ENCODE measurements around the gene MEN1.

The MEN1 gene

GRCh38 chr11:64801158-64801464 lies 9.2 kb downstream of the MEN1 start:
- no peak for DNase-seq (ENCODE audit: low spot score)

GRCh38 chr11:64800303-64801157 lies 9.8 kb downstream of the MEN1 start:
- no peak for DNase-seq (ENCODE audit: low spot score)

DNA sequence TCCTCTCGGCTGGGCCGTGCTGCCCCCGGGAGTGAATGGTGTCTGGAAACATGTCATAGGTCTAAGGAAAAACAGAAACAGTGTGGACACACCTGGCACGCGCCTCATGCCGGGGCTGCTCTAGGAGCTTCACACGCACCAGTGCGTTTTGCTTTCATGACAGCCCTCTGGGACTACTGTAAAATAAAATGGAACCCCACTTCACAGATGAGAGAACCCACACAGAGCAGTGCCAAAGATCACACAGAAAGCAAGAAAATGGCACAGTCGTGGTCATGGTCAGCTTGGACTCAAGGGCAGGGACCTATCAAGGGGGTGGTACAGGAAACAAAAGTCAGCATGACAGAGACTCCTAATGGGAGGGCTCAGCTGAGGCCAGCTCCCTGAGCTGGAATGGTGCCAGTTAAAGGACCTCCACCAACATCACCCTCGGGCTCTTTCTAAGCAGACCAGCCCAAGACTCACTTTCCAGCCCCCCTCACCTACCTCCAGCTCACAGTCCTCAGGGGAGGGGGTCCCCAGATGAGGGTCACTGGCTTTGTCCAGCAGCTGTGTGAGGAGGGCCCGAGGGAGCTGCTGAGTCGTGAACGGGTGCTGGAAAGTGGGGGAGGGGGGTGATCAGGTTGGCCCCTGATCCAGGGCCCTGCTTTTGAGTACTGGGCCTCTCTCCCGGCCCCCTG lies 10.6 kb downstream of the MEN1 start:
- DNase-seq (ENCODE audit: low spot score) = no peak

DNA sequence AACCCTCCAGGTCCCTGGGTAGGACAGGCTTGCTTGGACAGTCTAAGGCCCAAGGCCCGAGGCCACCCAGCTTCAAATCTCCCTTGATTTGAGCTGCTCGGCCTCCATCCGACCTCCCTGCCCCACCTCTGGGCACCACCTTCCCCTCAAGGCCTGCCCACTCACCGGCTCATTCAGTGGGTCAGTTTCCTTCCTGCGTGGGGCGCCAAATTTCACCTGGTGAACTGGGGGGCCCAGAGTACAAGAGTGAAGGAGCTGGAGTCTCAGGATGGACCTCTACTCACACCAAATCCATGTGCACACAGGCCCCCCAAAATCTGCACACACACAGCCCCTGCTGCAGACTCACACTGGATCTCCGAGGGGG lies 11.1 kb downstream of the MEN1 start:
- DNase-seq (ENCODE audit: low spot score) = no peak

DNA sequence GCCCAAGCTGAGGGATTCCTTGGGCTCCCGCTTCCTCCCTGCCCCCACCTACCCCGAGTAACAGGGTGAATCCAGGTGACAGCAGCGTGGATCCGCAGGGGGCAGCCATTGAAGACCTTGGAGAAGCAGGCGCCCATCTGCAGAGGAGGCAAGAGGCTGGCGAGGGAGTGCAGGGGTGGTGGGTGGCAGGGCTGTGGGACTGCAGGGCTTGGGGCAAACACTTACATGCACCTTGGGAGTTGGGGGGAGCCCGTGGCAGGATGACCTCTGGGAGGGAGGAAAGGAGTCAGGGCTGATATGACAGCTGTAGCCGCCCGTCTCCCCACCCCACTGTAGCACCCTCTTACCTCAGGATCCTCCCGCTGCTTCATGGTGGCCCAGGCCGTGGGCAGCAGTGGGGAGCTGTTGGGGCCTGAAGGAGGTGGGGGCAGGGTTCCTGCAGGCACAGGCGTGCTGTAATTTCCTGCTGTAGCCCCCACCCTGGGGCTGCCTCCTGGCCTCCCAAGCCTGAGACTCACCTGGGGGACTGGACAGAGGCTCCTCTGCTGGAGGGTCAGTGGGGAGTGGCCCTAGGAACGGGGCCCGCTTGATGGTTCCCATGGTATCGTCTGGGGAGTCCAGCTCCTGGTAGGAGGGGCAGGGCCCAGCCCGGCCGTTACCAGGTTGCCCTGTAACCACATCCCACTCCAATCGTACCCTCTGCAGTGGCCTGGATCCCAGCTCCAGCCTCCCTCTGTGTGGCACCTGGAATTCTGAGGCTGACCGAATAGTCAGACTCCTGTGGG lies 13.4 kb downstream of the MEN1 start:
- DNase-seq (ENCODE audit: low spot score) = no peak

DNA sequence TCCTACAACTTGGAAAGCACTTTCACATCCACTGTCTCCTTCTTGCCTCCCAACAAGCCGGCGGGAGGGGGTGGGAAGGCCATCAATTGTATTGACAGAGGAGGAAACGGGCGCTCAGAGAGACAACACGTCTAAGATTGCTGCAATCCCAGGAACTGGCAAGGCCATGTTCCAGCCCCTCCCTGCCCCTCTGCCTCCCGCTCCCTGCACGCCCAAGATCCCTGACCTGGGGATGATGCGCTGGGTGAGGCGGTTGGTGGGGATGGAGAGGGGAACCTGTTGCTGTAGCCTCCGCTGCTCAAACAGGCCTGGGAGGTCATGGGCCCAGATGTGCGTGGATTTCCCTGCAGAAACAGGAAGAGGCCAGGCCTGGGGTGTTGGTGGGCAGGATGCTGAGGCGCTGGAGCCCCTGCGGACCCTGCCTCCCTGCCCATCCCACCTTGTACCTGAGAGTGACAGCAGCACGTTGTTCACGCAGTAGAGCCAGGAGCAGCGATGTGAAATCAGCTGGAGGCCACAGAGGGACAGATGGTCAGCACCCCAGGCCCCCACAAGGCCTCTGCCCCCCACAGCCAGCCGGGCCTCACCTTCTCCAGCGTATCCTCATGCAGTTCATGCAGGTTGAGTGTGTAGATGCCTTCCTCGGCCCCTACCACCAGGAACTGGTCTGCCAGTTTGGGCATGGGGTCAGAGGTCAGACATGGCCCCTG lies 14.1 kb downstream of the MEN1 start:
- DNase-seq (ENCODE audit: low spot score) = no peak

- no peak for DNase-seq (ENCODE audit: low spot score)
Observed at GRCh38 chr11:64794526-64794925, 15.8 kb downstream of the MEN1 start.

DNA sequence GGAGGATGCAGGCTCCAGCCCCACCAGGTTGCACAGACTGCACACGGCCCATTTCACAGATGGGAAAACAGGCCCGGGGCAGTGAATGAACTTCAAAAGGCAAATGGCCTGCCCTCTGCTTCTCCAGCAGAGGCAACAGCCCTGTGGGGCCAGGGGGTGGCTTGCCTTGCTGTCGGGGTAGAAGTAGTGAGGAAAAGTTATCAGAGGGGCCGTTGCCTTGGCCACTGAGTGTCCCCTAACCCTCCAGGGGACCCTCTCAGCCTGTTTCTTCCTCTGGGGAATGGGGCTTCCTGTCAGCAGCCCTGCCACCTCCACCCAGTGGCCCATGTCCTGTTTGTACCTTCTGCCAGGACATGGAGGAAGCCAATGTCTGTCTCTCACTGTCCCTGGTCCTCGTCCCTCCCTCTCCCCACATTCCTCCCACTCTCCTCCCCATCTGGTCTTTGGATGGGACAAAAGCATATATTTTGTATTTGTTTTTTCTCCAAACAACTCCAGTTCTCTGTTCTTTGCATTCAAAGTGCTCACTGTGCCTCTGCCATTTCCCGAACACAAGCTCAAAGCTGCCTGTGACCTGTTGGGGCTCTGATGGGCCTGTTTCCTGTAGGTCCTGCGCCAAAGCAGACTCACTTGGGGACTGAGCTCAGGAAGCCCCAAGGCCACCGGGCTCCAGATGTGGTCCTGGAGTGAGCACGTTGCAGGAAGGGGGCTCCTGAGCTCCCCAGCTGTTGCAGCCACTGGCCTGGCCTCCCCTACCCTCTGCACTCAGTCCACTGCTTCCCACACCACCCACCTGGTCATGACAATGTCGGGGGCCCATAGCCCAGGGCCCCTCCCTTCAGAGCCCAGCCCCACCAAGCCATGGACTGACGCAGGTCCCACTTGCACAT lies 16.8 kb downstream of the MEN1 start:
- DNase-seq (ENCODE audit: low spot score) = no peak

DNA sequence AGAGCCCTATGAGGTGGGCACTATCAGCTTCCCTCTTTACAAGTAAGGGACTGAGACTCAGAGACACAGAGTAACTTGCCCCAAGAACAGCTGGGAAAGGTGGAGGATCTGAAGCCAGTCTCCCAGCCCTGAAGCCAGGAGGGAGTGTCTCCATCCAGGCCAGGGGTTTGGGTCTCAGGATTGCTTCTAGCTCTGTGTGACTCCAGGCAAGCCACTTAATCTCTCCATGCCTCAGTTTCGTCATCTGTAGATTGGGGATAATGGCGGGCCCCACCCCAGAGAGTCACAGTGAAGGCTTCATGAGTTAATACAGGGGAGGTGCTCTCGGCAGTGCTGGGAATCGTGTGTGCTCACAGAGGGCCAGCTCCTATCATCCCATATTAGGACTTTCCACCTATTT lies 17.9 kb downstream of the MEN1 start:
- DNase-seq (ENCODE audit: low spot score) = no peak

GRCh38 chr11:64791781-64792291 lies 18.5 kb downstream of the MEN1 start:
- DNase-seq (ENCODE audit: low spot score) = no peak

GRCh38 chr11:64790205-64791095 lies 19.9 kb downstream of the MEN1 start:
- no peak for DNase-seq (ENCODE audit: low spot score)

GRCh38 chr11:64789331-64790204 lies 20.8 kb downstream of the MEN1 start:
- DNase-seq (ENCODE audit: low spot score) = no peak

DNA sequence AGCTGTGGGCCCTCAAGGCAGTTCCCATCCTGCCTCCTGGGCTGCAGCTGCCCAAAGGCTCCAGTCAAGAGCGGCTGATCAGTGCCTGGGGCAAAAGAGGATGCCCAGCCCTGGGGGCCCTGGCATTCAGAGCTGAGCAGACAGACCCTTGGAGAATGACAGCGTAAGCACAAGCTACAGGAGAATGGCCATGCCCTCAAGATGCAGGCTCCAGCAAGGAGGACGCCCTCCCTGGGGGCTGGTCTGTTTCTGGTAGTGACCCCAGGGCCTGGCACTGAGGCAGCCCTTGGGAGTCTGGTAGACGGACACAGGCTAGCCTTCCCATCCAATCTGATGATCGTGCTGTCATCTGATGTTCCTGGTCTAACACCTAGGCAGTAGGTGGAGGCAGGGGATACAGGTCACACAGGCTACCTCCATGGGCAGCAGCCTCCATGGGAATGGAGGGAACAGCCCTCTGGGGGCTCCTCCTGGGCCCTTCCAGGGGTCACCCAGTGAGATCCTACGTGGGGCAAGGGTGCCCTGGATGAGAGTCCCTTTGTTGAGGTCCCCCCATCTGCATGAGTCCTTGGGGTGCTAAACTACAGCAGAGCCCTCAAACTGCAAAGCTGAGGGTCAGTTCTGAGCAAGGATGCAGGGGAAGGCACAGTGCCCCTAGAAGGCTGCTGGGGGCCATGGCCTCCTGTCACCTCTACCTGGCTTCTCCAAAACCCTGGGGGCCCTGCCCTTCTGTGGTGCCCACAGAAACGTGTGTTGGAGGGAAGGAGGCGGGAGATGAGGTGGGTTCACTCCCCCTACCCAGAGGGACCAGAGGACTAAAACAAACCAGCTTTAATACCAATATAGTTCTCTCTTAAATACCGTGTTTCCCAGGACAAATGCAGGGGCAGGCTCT lies 21.8 kb downstream of the MEN1 start:
- no peak for DNase-seq (ENCODE audit: low spot score)

DNA sequence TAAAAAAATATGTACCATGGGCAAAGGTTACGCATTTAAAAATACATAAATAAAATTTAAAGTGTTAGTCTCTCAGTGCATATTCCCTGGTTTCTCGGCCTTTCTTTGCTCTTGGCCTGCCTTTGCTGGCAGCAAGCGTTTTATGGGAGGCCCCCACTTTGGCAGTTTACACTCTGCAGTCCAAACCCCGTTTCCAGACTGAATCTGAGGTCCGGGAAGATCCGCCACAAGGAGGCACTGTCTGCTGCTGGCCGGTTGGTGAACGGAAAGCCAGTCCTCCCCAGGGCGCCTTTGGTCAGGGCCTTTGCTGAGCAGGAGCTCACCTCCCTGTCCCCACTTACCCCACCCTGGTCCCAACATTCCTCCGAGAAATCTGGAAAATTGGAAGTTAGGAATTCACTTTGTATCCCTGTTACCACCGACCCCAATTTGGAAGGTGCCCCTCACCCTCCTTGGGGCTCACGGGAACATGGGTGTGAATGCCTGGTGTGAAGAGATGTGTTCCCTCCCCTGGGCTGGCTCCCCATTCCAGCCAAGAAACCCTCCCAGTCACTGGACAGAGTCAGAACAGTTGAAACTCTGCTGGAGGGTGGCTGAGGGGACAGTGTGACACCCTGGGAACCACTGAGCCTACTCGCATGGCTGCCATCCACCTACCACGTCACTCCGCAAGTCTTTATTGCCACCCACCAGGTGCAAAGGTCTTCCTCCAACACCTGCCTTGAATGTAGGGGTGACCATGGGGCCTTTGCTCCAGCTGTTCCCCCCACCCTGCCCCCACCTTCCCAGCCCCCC lies 22.6 kb downstream of the MEN1 start:
- DNase-seq (ENCODE audit: low spot score) = peak; percentile 80

GRCh38 chr11:64786308-64786707 lies 24.0 kb downstream of the MEN1 start:
- DNase-seq (ENCODE audit: low spot score) = no peak

DNA sequence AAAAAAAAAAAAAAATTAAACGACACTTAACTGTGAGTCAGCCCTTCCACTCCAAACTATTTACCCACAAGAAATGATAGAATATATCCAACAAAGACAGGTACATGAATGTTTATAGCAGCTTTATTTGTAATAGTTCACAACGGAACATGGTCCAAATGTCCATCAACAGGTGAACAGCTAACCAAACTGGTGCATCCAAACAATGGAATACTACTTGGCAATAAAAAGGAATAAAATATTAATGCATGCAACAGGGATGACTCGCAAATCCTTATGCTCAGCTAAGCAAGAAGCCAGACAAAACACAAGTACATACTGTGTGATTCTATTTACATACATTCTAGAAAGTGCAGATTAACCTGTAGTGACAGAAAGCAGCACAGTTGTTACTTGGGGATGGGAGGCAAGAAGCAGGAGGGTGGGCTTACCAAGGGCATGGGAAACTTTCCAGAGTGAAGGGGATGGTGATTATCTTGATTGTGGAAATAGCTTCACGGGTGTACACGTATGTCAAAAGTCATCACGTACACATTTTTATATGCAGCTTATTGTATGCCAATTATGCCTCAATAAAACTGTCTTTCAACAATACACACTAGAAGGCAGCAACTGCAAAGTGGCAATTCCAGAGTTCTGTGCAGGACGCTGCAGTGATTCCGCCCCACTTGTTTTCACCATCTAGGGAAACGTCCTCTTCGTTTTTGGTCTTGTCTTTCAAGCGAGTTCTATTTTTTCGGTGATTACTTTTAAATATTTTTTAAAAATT lies 25.4 kb downstream of the MEN1 start:
- no peak for DNase-seq (ENCODE audit: low spot score)
